ENCODE measurements around the gene CACNA1I.

GRCh38 chr22:39589875-39590274 lies 19.3 kb downstream of the CACNA1I start:
- TF ChIP-seq CTCF (IDR thresholded peaks at IDR 0.05), result no peak
- TF ChIP-seq EZH2 (IDR thresholded peaks at IDR 0.05; ENCODE audit: borderline replicate concordance, insufficient read depth, low read depth, low read length, poor library complexity, severe bottlenecking), result no peak

Measured in B cell (primary cell).